ENCODE results near the gene WDFY4. TPM values are rescaled to one million over a fixed set of nuclear protein-coding genes. Genes with fewer than 3 reads are reported as not detected.

The WDFY4 gene
- total RNA-seq, 1 experiment from 2014 or later = not detected

DNA sequence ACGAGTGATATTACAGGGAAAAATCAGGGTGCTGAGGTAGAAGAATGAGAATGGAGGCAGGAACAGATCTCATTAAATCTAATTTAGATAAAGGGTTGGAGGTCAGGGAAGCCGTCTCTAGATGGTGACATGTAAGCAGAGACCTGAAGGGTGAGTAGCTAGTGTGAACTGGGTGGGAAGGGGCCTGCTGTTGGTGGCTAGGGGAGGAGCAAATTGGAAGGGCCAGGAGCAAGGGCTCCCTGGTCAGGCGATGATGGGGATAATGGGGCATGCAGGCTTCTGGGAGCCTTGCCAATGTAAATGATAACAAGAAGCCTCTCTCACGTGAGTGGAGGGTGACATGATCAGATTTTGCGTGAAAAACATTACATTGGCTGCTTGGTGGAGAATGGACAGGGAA is 76.3 kb downstream of the WDFY4 start:
- no peak overlapping the region for H2BK15ac ChIP-seq (ENCODE audit: low read depth, low read length)
- no peaks in the 10 kb centered on the region for H3K27me3 ChIP-seq (ENCODE audit: insufficient read depth, low read length)
- H3K9me3 ChIP-seq (ENCODE audit: control insufficient read depth, low read depth, low read length) = no peaks in the 10 kb centered on the region
- Mint-ChIP-seq H3K9me3 (no peaks in the 10 kb centered on the region), H3K4me3 (no peak overlapping the region), H3K36me3 (ENCODE audit: insufficient read depth in 1 of 3, low read depth in 3 of 3) (no peaks in the 10 kb centered on the region; a peak in 1 of 7 replicates), H3K4me1 (no peaks in the 10 kb centered on the region), H3K27me3 (ENCODE audit: low read depth) (peaks cover 15% of the 10 kb centered on the region), H3K27ac (no peak overlapping the region)
- H3K23ac ChIP-seq (ENCODE audit: insufficient read length, low read depth, low read length) = no peak overlapping the region
- H3K79me2 ChIP-seq (ENCODE audit: insufficient read depth, low read length) = no peaks in the 10 kb centered on the region
- no peaks in the 10 kb centered on the region for H3K23me2 ChIP-seq (ENCODE audit: insufficient read length, low read depth, low read length, poor library complexity, severe bottlenecking)
- H2BK120ac ChIP-seq (ENCODE audit: low read depth, low read length, poor library complexity, severe bottlenecking) = no peak overlapping the region
- no peak for DNase-seq
- no peak overlapping the region for H3K4ac ChIP-seq (ENCODE audit: low read depth, low read length)
- no peak overlapping the region for H3K9ac ChIP-seq (ENCODE audit: extremely low read depth, insufficient read length, low read length)
- H3K4me2 ChIP-seq (ENCODE audit: insufficient read depth, insufficient read length, low read length) = no peak overlapping the region
- H4K20me1 ChIP-seq (ENCODE audit: control insufficient read depth, insufficient read depth, insufficient read length) = no peaks in the 10 kb centered on the region
- no peak overlapping the region for H2AFZ ChIP-seq (ENCODE audit: low read length)
- H2AK5ac ChIP-seq (ENCODE audit: insufficient read length, low read length) = no peak overlapping the region
- no peaks in the 10 kb centered on the region for H3K79me1 ChIP-seq (ENCODE audit: insufficient read depth, low read depth, low read length, poor library complexity, severe bottlenecking)
- no peak overlapping the region for H4K91ac ChIP-seq (ENCODE audit: insufficient read length, low read depth, low read length)
- no peak overlapping the region for H3T11ph ChIP-seq (ENCODE audit: low read length)
- H4K5ac ChIP-seq (ENCODE audit: insufficient read length, low read depth, low read length) = no peak overlapping the region
- H3K18ac ChIP-seq (ENCODE audit: insufficient read length, low read depth, low read length) = no peak overlapping the region
- WGBS (ENCODE audit: extremely low coverage, insufficient read length, low lambda C conversion rate) = no CpG with 5 or more reads among the region's 5 CpGs
- H3K4me1 ChIP-seq (ENCODE audit: insufficient read depth, low read length) = no peaks in the 10 kb centered on the region
- H2BK20ac ChIP-seq (ENCODE audit: low read depth, low read length, poor library complexity, severe bottlenecking) = no peak overlapping the region
- no peak overlapping the region for H4K8ac ChIP-seq (replicated peaks; ENCODE audit: insufficient read length, low read depth, low read length)
- no peak overlapping the region for H2BK5ac ChIP-seq (ENCODE audit: insufficient read length, low read length)
- H3K27ac ChIP-seq (ENCODE audit: insufficient read length, low read depth, low read length) = no peak overlapping the region
- no peak overlapping the region for H3K14ac ChIP-seq (ENCODE audit: insufficient read depth, low read length)
- no peak overlapping the region for H3K56ac ChIP-seq (ENCODE audit: insufficient read length, low read depth, low read length)
- H2BK12ac ChIP-seq (ENCODE audit: insufficient read length, low read depth, low read length) = no peak overlapping the region
- no peak for TF ChIP-seq CTCF (conservative IDR thresholded peaks at IDR 0.05)

All from H9 (cell line).